ENCODE results near the gene HRK.

DNA sequence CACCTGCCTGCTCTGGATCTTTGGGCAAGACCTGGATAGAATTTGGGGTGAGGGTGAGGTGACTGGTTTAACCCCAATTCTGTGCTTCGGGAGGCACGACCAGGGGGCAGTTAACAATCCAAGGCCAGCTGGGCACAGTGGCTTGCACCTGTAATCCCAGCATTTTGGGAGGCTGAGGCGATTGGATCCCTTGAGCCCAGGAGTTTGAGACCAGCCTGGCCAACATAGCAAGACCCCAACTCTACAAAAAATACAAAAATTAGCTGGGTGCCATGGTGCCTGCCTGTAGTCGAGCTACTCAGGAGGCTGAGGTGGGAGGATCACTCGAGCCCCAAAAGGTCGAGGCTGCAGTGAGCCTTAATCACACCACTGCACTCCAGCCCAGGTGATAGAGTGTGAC lies 38.2 kb downstream of the HRK start:
- TF ChIP-seq CTCF (IDR thresholded peaks at IDR 0.05; ENCODE audit: low read depth, low read length) (no peak), POLR2A (IDR thresholded peaks at IDR 0.05; ENCODE audit: extremely low read depth, insufficient read length) (no peak)

Data from NB4 (cell line).